Retina (tissue), 1 donor: Measurements from ENCODE around the gene COMTD1.
"Not testable (repeated sequence)": the region's sequence is repeated elsewhere in the genome, so short reads cannot be mapped to it uniquely, and the experiment has no call there.

ENCODE experiments used
- DNase-seq: peaks from one replicate; pipeline ENCODE4 v3.0.0-alpha.2; 2016

Gene COMTD1

DNA sequence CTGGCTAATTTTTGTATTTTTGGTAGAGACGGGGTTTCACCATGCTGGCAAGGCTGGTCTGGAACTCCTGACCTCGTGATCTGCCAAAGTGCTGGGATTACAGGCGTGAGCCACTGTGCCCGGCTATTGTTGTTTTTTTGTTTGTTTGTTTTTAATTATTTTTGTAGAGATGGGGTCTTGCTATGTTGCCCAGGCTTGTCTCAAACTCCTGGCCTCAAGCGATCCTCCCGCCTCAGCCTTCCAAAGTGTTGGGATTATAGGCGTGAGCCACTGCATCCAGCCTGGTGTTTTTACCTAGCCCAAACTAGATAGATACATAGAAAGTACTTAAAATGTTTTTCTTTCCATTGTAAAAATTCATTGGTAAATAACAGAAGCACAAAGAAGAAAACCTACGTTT, 14.3 kb downstream of the COMTD1 start:
- DNase-seq = not testable (repeated sequence)

DNA sequence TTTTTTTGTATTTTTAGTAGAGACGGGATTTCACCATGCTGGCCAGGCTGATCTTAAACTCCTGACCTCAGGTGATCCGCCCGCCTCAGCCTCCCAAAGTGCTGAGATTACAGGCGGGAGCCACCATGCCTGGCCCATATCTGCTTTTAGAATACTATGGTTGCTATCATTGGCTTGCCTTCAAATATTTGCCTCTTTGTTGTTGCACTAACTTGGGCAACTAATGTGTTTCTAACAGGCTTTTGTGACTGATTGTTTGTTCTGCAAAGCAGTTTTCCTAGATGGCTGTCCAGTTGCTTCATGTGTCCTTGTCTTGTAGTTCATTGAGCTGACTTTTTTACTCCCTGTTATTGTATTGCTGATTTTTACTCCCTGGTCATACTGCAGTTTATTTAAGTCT, 15.5 kb downstream of the COMTD1 start:
- no peak for DNase-seq

GRCh38 chr10:75212343-75212742, 23.4 kb downstream of the COMTD1 start:
- DNase-seq = no peak

- DNase-seq = no peak
Measured at GRCh38 chr10:75211007-75211691, 24.6 kb downstream of the COMTD1 start.

DNA sequence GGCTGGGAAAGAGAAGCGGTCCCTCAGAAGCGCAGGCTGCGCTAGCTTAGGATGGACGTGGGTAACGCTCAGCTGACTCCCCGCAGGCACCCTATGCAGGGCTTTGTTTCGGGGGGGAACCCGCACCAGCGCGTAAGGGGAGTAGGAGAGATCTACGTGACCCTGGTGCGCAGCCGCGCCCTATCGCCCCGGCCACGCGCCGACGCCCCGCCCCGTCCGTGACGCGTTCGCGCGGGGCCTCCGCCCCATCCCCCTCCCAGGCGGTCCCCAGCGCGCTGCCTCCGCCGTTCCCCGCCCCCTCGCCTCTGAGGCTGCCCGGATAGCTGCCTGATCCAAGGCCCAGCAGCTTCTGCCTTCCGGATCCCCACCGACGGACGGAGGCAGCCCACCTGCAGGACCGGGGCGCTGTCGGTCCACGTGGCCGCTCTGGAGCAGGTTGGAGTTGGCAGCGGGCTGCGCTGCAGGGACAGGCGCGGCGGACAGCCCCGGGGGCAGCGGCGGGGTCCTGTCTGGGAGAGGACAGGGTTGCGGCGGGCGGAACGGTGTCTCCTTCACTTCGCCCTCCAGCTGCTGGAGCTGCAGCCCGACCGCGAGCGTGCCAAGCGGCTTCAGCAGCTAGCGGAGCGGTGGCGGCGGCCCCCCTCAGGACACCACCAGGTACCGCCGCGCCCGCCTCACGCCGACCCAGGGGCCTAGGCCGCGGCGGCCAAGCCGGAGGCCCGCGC, 25.3 kb downstream of the COMTD1 start, which contains the start of gene VDAC2:
VDAC2 (plus strand) TSS at position 515 of the 725 bp plus-strand sequence. CDS start 363 bp downstream, outside the sequence.
- peak; percentile 99 for DNase-seq

DNA sequence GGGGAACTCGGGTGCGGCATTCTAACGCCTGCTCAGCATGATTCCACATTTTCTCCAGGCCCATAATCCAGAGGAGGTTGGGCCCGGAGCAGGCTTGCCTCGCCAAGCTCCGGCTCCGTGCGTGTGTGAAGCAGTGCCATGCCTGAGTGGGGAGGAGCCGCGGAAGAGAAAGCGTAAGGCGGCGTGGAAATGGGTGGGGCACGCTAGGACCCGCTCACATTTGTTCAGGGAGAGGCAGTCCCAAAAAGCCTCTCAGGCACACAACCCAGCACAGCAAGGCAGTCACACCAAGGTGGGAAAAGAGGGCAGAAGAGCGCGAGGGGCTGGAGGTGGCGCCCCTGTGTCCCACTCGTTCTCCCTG, 25.9 kb downstream of the COMTD1 start:
- DNase-seq = no peak

DNA sequence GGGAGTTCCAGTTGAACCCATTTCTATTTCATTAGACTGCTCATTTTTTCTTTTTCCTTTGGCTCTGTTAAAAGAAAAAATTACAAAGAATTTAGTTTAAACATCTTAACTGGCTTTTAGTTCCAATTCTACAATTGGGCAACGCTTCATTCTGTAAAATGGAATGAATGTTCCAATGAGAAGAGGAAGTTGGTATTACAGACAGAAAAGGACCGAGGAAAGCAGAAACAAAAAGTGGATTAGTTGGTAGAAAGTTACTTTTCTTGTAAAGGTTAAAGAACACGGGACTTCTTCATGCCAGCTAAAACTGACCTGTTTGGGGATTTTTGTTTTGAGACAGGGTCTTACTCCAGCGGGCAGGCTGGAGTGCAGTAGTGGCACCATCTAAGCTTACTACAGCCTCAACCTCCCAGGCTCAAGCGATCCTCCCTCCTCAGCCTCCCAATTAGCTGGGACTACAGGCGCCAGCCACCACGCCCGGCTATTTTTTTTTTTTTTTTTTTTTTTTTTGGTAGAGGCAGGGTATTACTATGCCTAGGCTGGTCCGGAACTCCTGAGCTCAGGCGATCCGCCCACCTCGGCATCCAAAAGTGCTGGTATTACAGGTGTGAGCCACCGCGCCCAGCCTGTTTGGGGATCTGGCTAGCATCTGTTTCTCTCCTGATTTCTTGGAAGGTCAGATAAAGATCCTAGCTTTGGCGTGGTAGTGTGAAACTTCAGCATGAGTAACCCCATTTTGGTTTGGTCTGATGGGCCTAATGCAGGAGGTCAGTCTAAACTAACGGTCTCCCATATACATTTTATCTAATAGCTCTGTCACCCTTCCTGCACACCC, 26.5 kb downstream of the COMTD1 start:
- DNase-seq = no peak

DNA sequence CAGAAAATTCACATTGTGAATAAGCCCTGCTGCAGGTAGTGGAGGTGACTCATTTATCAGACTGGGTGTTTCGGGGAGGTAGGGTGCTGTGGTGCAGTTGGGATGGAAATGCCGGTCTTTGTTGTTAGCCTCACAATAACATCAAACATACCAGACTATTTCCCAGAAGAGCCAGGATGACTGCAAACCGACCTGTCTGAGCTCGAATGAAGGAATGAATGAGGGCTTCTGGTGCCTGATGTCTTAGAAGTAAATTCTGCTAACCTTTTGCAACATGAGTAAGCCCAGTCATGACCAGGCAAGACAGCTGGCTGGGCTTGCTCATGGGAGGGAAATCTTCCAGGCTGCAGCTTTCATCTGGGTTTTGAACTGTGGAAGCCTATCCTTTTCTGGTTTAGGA, 27.6 kb downstream of the COMTD1 start:
- no peak for DNase-seq

- DNase-seq = no peak
Measured at GRCh38 chr10:75207857-75208144, 28.0 kb downstream of the COMTD1 start.

DNA sequence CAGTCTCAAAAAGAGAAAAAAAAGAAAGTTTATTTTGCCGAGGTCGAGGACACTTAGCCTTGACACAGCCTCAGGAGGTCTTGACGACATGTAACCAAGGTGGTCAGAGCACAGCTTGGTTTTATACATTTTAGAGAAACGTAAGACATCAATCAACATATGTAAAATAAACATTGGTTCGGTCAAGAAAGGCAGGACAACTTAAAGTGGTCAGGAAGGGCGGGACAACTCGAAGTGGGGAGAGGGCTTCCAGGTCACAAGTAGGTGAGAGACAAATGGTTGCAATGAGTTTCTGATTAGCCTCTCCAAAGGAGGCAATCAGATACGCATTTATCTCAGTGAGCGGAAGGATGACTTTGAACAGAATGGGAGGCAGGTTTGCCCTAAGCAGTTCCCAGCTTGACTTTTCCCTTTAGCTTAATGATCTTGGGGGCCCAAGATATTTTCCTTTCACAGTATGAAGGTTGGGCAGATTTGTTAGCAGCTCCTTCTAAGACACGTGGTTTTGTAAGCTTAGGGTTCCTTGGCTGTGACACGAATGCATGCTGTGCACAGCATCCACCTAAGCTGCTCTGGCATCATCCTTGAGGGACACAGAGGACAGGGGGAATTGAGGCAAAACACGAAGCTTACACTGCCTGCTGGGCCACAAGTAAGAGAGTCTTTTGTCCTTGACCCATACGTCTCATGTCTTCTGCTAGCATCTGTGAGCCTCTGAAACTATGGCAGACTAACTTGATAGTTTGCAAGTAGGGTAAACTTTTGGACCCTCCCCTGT, 28.5 kb downstream of the COMTD1 start:
- no peak for DNase-seq

GRCh38 chr10:75206638-75207037, 29.1 kb downstream of the COMTD1 start:
- not testable (repeated sequence) for DNase-seq

- no peak for DNase-seq
Measured at GRCh38 chr10:75205908-75206307, 29.8 kb downstream of the COMTD1 start.

GRCh38 chr10:75203724-75204123, 32.0 kb downstream of the COMTD1 start:
- no peak for DNase-seq

DNA sequence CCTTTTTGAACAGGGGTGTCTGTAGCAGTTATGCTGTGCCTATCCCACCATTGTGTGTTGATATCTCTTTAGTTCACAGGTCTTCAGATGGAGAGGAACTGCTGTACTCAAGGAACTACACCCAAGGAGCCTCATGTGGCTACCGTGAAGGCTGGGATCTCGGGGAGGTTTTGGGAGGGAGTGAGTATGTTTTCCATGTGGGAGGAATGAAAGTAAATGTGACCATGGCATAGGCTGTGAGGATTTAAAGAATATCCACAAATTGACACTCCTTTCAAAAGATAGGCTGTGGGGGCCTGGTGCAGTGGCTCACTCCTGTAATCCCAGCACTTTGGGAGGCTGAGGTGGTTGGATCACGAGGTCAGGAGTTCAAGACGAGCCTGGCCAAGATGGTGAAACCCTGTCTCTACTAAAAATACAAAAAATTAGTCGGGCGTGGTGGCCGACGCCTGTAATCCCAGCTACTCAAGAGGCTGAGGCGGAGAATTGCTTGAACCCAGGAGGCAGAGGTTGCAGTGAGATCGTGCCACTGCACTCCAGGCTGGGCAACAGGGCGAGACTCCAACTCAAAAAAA, 32.6 kb downstream of the COMTD1 start:
- DNase-seq = not testable (repeated sequence)

DNA sequence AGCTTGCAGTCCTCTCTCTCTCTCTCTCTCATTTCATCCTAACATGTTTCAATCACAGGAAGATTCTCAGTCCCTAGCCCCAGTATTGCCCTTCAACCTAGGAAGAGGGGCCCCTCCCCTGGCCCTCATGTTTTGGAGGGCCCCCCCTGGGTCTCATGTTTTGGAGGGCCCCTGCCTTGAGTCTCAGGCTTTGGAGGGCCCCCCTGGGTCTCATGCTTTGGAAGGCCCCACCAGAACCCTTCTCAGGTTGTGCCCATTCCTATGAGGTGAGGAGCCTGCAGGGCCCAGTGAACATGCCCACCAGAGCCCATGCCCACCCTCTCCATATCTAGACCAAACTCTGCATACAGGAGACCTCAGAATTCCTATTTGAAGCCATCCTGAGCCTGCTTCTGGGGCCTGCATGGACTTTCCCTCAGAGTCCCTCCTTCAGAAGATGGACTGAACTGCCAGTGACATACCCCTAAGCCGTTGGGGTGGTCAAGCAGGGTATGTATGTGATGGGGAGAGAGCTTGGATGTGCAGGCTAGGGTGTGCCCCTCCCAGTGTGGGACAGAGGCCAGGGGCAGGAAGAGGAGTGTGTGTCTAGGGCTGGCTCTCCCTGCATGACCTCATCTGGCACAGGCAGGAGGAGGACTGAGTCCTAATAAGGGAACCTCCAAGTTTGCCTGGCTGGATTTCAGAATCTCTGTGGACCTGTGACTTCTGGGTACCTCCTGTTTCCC, 33.3 kb downstream of the COMTD1 start:
- DNase-seq = no peak

DNA sequence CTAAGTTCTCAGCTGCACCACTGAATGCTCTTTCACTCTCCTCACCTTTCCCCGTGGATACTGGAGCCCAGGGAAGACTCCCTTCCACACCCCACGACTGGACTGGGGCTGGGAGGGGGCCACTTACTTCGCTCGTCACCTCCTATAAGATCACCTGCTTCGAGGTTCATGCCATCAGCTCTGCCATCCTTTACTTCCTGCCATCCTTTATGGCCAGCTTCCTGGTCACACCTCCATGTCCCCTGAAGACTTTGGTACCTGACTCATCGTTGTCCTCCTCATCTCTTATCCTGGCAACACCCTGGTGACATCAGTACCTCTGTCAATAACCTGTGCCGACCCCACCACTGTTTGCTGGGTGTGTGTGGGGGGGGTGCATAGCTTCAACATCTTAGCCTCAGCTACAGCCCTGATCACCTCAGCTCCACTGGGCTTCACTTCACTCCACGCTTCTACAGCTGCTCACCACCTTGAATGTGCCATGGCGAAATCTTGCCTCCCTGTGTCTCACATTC, 33.9 kb downstream of the COMTD1 start:
- no peak for DNase-seq

- DNase-seq = not testable (repeated sequence)
Measured at GRCh38 chr10:75199949-75200348, 35.8 kb downstream of the COMTD1 start.

DNA sequence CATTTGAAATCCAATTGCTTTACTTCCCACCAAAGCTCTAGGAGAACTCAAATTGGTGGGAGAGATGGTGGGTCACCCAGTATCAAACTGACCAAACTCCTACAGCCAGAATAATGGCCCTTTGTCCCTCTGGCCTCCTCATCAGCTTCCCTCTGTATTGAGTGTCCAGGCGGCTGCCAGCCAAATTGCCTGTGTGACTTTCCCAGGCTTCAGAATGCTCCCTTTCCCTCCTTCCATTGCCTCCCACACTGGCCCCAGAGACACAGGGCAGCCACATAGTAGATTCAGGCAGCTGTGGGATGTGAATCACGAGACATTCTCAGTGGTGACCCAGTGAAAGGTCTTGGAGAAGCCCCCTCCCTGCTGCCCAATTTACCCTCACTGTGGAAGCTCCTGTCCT, 37.9 kb downstream of the COMTD1 start:
- no peak for DNase-seq

DNA sequence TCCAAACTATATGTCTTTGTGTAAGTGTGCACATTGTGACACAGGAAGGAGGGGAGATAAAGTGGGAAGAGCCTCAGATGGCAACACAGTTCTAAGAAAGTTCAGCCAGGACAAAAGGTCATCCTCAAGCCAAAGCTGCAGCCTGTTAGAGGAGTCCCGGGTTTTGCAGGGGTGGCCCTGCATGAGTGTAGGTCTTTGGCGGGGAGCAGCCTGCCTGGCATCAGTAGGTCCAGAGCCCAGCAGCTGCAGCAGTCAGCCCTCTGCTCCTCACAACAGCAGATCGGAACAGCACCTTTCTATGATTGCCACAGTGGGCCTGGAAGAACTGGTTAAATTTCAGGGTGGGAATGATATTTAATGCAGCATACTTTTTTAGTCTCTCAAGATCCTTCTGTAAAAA, 38.7 kb downstream of the COMTD1 start:
- no peak for DNase-seq

GRCh38 chr10:75195035-75195763, 40.6 kb downstream of the COMTD1 start:
- no peak for DNase-seq

GRCh38 chr10:75194625-75195024, 41.1 kb downstream of the COMTD1 start:
- not testable (repeated sequence) for DNase-seq
